IPS-15b (cell line): ENCODE results near the gene ACTR10.

ENCODE experiments used
- H3K27me3 ChIP-seq: one replicate; pipeline ENCODE4 v1.6.1; 2013; ENCODE audit warnings: low read length; ENCODE audit not compliant: control insufficient read depth, insufficient read depth
- H3K36me3 ChIP-seq: one replicate; pipeline ENCODE4 v1.6.1; 2013; ENCODE audit warnings: low read length; ENCODE audit not compliant: control insufficient read depth, insufficient read depth
- H3K4me1 ChIP-seq: one replicate; pipeline ENCODE4 v1.6.1; 2013; ENCODE audit warnings: mild to moderate bottlenecking, low read length; ENCODE audit not compliant: control insufficient read depth, insufficient read depth
- H3K4me3 ChIP-seq: one replicate; pipeline ENCODE4 v1.5.1; 2013; ENCODE audit warnings: low read depth, low read length
- H3K9ac ChIP-seq: one replicate; pipeline ENCODE4 v1.6.1; 2013; ENCODE audit warnings: low read depth, mild to moderate bottlenecking, low read length
- H3K9me3 ChIP-seq: one replicate; pipeline ENCODE4 v1.6.1; 2013; ENCODE audit warnings: mild to moderate bottlenecking, low read length; ENCODE audit not compliant: control insufficient read depth, insufficient read depth

Gene ACTR10

DNA sequence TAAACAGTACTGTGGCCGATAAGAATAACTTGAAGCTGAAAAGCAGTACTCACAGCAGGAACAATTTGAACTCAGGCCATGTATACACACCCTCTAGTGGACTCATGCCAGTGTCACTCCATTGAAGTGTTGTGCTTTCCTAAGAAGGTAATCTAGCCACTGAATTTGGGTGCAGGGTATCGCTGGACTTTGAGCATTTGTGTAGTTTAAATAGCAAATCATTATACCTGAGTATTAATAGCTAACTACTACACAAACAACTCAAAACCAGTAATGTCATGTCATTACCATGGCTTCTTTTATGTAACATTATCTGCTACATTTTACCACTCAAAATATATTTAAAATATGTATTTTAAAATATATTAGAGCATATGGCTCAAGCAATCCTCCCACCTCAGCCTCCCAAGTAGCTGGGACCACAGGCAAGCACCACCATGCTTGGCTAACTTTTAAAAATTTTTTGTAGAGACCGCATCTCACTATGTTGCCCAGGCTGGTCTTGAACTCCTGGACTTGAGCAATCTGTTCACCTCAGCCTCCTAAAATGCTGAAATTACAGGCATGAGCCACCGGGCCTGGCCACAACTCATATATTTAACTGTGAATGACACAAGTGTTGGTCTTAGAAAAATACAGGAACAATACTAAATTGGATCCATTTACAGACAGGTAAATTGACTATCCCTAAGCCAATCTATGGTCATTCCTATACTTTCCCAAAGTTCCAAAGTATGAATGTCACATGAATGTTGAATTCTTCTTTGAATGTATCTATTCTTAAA, 72.8 kb downstream of the ACTR10 start:
- H3K9ac ChIP-seq = no peak overlapping the region
- H3K9me3 ChIP-seq = no peaks in the 10 kb centered on the region
- no peak overlapping the region for H3K4me3 ChIP-seq
- peaks cover 16% of the 10 kb centered on the region for H3K36me3 ChIP-seq
- H3K27me3 ChIP-seq = no peaks in the 10 kb centered on the region
- no peaks in the 10 kb centered on the region for H3K4me1 ChIP-seq

GRCh38 chr14:58274881-58275280, 74.9 kb downstream of the ACTR10 start:
- no peaks in the 10 kb centered on the region for H3K27me3 ChIP-seq
- H3K9ac ChIP-seq = no peak overlapping the region
- H3K4me3 ChIP-seq = no peak overlapping the region
- no peaks in the 10 kb centered on the region for H3K4me1 ChIP-seq
- H3K9me3 ChIP-seq = no peaks in the 10 kb centered on the region
- H3K36me3 ChIP-seq = peaks cover 2% of the 10 kb centered on the region

DNA sequence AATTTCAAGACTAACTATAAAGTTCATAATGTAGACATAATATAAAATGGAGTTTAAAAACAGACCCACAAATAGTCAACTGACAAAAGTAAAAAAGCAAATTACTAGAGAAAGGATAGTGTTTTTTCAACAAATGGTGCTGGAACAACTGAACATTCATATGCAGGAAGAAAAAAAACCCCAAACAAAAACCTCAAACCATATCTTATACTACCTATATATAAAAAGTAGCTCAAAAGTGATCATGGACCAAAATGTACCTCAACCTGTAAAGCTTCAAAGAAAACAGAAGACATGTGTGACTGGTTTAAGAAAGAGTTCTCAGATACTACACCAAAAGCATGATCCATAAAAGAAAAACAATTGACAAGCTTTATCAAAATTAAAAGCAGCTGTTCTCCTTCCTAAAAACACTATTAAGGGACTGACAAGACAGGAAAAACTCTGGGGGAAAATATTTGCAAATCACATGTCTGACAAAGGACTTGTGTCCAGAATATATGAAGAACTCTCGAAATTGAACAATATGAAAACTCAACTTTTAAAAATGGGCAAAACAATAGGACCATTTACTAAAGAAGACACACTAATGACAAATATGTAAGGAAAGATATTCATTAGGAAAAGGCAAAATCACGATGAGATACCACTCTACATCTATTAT, 75.7 kb downstream of the ACTR10 start:
- no peaks in the 10 kb centered on the region for H3K27me3 ChIP-seq
- no peaks in the 10 kb centered on the region for H3K9me3 ChIP-seq
- H3K9ac ChIP-seq = no peak overlapping the region
- no peak overlapping the region for H3K4me3 ChIP-seq
- no peaks in the 10 kb centered on the region for H3K4me1 ChIP-seq
- H3K36me3 ChIP-seq = no peaks in the 10 kb centered on the region

DNA sequence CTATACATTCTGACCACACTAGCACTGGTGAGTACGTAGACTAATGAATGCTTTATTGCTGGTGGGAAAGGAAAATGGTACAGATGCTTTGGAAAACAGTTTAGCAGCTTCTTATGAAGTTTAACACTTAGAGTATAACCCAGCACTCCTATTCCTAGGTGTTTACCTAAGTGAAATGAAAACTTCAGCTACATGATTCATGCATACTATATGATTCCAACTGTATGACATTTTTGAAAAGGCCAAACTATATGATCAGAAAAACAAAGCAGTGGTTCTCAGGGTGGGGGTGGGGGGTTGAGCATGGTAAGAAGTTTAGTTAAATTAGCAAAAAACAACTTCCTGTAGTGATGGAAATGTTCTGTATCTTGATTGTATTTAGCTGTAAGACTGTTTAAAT, 76.3 kb downstream of the ACTR10 start:
- Histone ChIP-seq H3K4me1 (no peaks in the 10 kb centered on the region), H3K27me3 (no peaks in the 10 kb centered on the region), H3K36me3 (no peaks in the 10 kb centered on the region), H3K9ac (no peak overlapping the region), H3K9me3 (no peaks in the 10 kb centered on the region), H3K4me3 (no peak overlapping the region)

DNA sequence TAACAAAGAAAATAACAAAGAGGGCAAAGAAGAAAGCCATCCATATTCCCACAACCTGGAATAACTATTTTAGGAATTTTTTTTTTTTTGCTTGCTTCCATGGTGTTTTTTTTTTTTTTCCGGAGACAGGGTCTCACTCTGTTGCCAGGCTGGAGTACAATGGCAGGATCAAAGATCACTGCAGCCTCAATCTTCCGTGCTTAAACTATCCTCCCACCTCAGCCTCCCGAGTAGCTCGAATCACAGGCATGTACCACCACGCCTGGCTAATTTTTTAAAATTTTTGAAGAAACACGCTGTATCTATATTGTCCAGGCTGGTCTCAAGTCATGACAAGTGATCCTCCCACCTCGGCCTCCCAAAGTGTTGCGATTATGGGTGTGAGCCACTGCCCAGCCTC, 78.2 kb downstream of the ACTR10 start:
- no peaks in the 10 kb centered on the region for H3K9me3 ChIP-seq
- no peaks in the 10 kb centered on the region for H3K27me3 ChIP-seq
- no peaks in the 10 kb centered on the region for H3K4me1 ChIP-seq
- H3K9ac ChIP-seq = no peak overlapping the region
- H3K4me3 ChIP-seq = no peak overlapping the region
- H3K36me3 ChIP-seq = peaks cover 5% of the 10 kb centered on the region

DNA sequence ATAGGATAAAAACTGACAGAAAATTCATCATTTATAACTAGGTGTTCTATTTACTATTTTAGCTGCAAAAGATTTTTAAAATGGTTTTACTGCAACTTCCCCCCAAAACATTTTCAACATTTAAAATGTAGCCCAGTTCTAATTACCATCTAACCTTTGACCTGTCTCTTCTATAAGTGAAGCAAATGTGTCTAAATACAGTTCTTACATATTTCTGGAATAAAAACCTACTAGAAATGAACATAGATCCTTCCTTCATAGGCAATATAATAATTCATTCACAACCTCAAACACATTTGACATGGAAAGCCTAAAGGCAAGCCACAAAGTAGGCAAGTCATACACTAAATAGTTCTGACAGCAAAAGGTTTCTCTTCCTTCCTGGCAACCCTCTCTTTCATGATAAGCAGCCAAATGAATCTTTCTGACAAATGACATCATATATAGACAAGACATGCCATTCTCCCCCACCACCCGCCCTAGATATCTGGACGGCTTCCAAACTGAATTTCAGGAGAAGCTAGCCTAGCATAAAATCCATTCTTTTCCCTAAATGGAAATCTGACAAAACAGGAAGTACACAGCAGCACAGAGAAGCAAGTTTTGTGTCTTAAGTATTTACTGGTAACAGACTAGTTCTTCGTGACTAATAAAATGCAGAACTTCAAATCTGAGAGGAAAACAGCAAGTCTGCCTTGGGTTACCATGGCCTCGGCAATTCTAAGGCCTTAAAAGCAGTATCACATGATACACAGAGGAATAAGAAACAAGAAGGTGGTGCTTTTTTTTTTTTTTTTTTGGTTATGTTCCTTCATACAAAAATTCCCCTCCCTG, 81.2 kb downstream of the ACTR10 start:
- H3K9ac ChIP-seq = no peak overlapping the region
- H3K4me3 ChIP-seq = no peak overlapping the region
- H3K27me3 ChIP-seq = no peaks in the 10 kb centered on the region
- H3K4me1 ChIP-seq = no peaks in the 10 kb centered on the region
- H3K9me3 ChIP-seq = no peaks in the 10 kb centered on the region
- H3K36me3 ChIP-seq = peaks cover 13% of the 10 kb centered on the region

DNA sequence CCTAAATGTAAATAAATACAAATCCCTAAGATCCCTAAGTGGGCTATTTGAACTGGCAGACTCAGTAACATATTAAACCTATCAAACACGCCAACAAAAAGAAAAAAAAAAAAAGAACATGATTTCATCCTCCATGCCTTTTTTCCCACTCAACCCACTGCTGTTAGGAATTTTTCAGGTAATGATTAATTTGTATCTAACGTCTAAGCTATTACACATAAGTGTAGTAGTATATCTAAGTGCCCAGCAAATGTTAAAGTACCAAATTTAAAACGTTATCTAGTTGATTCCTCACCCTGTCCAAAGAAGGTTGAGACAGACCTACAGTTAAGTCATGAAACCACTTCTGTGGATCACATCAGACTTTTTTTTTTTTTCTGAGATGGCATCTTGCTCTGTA, 82.0 kb downstream of the ACTR10 start:
- Histone ChIP-seq H3K27me3 (no peaks in the 10 kb centered on the region), H3K4me3 (no peak overlapping the region), H3K9me3 (no peaks in the 10 kb centered on the region), H3K4me1 (no peaks in the 10 kb centered on the region), H3K9ac (no peak overlapping the region), H3K36me3 (peaks cover 13% of the 10 kb centered on the region)

DNA sequence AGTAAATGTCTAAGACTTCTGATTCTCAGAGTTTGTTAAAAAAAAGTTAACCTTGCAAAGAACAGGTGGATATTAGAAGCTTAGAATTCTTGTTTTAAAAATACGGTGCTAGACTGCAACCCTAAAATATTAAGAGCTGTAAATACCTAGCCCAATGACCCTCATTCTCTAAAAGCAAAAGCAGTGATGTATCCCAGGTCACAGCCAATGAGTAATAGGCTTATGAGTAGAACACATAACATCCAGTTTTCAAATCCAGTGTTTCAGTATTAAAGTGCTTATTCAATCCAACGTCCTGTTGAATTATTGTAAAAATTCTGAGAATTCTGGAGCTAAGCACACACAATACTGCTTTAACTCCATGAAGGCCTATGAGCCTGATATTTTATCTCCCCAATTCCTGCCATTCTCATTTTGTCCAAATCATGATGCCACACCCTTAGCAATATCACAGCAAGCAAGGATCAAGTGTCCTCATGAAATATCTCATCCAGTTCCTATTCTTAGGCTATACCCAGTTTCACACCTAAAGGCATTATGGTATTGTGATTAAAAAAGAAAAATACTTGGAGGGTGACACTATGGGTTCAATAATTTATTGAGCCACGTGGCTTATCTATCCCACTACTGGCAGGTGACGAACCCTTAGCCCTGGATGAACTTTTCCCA, 83.1 kb downstream of the ACTR10 start:
- Histone ChIP-seq H3K9ac (no peak overlapping the region), H3K36me3 (peaks cover 13% of the 10 kb centered on the region), H3K4me1 (no peaks in the 10 kb centered on the region), H3K9me3 (no peaks in the 10 kb centered on the region), H3K27me3 (no peaks in the 10 kb centered on the region), H3K4me3 (no peak overlapping the region)

DNA sequence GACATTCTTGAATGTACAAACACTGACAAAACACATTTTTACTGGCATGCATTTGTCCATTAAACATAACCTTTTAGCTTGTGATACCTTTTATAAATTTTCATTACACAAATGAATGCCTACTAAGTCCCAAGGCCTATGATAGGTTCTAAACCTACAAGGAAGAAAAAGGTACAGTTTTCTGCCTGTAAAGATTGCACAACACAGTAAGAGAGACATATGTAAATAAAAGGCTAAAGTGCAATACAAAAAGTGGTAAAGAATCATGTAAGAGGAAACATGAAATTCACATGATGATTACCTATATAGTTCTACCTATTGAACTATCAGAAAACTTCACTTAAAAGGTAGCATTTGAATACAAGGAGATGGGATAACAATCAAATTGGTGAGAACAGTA, 83.8 kb downstream of the ACTR10 start:
- no peaks in the 10 kb centered on the region for H3K27me3 ChIP-seq
- peaks cover 13% of the 10 kb centered on the region for H3K36me3 ChIP-seq
- no peak overlapping the region for H3K4me3 ChIP-seq
- no peaks in the 10 kb centered on the region for H3K9me3 ChIP-seq
- no peak overlapping the region for H3K9ac ChIP-seq
- H3K4me1 ChIP-seq = no peaks in the 10 kb centered on the region

GRCh38 chr14:58285132-58285531, 85.2 kb downstream of the ACTR10 start:
- Histone ChIP-seq H3K4me3 (no peak overlapping the region), H3K9ac (no peak overlapping the region), H3K9me3 (no peaks in the 10 kb centered on the region), H3K4me1 (no peaks in the 10 kb centered on the region), H3K36me3 (peaks cover 13% of the 10 kb centered on the region), H3K27me3 (no peaks in the 10 kb centered on the region)
